ENCODE data around the gene COPS6.

Gene COPS6

DNA sequence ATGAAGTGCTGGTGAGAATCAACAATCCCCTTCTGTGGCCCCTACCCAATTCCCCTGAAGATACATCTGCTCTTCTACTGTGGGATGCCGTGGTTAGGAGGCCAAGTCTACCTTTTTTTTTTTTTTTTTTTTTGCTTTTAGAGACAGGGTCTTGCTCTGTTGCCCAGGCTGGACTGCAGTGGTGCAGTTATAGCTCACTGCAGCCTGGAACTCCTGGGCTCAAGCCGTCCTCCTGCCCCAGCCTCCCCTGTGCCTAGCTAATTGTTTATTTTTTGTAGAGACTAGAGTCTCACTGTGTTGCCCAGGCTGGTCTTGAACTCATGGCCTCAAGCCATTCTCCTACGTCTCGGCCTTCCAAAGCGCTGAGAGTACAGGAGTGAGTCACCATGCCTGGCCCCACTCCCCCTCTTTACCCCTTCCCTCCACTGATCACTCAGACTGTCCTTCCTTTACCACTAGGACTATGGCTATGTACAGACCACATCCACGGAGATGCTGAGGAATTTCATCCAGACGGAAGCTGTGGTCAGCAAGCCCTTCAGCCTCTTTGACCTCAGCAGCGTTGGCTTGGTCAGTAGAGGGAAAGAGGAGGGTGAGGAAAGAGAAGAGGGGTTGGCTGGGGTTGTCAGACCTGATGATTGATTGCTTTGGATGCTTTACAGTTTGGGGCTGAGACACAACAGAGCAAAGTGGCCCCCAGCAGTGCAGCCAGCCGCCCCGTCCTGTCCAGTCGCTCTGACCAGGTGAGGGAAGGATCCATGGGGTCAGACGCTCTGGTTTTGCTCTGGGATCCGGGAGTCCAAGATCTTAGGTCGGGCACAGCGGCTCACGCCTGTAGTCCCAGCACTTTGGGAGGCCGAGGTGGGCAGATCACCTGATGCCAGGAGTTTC, 14.4 kb downstream of the COPS6 start:
- DNase-seq, result no peak

DNA sequence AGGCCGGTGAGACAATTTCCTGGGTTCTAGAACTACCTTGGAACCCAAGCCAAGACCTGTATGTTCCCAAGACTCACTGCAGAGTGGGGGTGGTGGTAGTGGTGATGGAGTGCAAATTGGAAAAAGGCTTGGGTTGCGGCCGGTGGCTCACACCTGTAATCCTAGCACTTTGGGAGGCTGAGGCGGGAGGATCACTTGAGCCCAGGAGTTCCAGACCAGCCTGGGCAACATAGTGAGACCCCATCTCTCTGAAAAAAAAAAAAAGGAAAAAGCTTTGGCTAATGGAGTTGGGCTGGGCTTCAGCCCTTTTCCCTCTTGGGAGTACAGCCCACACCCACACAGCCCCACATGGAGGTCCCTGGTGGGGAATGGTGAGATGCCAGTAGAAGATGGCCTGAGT, 16.8 kb downstream of the COPS6 start:
- DNase-seq, result no peak

DNA sequence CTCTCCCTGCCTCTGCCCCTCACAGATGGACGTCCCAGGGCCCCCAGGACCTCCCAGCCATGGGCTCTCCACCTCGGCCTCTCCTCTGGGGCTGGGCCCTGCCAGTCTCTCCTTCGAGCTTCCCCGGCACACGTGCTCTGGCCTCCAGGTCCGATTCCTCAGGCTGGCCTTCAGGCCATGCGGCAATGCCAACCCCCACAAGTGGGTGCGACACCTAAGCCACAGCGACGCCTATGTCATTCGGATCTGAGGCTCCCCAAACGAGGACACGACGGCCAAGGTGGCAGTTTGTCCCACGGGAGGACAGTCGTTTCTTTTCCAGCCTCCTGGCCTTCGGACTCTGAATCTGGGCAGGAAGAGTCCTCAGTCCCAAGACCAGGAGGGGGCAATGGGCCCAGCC, 17.9 kb downstream of the COPS6 start:
- DNase-seq, result no peak

DNA sequence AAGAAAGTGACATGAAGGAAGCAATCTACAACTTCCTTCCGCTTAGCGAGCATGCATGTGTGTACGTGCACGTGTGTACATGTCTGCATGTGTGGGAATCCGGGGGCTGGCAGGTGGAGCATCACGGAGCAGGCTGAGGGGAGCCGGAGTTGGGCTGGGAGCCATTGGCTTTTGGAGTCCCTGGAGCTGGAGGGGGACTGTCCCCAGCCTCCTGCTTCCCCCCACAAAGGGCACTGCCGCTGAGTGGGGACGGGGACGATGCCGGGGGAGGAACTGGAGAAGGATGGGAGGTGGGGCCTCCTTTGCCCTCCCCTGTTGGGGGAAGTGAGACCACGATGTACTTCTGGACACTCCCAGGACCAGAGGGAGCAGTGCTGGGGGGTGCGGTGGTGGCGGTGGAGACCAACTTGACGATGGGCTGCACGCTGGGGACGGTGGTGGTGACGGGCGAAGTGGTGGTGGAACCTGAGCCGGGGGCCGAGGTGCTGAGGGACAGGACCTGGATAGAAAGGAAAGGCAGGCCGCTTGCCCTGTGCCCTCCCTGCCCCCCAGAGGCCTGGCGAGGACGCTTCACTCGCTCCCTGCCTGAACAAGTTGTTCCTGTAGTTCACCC, 18.5 kb downstream of the COPS6 start:
- DNase-seq, result no peak

DNA sequence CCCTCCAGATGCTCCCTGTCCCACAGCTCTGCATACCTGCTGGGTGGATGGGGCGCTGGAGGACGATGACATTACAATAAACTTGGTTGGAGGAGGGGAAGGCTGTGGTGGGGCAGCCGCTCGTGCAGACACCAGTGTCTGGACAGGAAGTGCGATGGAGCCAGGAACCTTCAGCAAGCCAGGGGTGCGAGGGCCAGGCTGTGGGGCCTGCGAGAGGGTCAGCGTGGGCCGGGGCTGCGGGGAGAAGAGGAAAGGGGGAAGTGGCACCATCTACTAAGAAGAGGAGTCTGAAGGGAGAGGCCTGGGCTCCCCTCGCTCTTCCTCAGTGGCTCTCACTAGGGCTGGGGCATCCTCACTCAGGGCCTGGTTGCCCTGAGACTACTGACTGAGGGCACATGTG, 19.1 kb downstream of the COPS6 start:
- no peak for DNase-seq

DNA sequence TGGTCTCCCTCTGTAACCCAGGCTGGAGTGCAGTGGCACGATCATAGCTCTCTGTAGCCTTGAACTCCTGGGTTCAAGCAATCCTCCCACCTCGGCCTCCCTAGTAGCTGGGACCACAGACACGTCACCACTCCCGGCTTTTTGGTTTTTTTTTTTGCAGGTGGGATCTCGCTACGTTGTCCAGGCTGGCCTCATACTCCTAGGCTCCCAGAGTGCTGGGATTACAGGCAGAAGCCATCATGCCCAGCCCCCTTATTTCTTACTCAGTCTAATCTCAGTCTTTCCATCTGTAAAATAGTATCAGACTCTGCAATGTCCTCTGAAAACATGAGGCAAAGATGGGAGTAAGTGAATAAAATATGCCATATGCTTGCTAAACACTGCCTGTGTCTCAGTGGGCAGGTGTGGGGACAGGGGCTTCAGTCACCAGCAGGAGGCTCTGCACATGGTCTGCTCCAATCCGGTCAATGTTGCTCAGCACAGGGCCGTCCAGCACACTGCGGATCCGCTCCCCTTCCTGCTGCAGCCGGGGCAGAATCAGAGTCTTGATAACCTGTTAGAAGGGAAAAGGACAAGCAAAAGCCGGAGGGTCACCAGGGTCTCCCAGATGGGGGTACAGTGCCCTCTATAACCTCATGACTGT, 20.9 kb downstream of the COPS6 start:
- DNase-seq, result no peak

DNA sequence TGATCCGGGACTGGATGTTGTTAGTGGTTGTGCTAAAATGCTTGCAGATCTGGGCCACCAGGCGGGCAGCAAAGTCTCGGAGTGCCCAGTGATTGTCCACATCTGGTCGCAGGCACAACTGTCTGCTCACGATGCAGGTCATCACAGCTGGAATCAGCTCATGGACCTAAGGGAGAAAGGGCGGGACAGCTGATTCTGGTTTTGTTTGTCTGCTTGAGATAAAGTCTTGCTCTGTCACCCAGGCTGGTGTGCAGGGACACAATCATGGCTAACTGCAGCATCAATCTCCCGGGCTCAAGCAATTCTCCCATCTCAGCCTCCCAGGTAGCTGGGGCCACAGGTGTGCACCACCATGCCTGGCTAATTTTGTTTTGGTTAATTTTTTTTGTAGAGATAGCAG, 22.4 kb downstream of the COPS6 start:
- DNase-seq, result no peak

DNA sequence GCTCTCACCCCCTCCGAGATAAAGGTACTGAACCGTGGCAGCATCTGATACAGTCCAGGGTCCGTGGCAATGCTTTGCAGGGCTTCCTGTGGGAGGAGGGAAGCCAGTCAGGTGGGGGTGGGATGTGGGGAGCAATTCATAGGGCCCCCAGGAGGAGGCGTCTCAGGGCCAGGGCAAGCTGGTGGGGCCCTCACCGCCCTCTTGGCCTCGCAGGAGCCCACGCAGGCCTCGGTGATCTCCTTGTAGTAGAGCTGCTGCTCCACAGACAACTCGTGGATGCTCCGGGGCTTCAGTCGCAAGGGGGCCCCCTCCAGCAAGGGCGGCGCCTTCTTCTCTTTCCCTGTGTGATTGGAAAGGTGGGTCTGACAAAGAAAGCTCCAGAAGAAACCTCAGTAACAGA, 23.1 kb downstream of the COPS6 start:
- no peak for DNase-seq

DNA sequence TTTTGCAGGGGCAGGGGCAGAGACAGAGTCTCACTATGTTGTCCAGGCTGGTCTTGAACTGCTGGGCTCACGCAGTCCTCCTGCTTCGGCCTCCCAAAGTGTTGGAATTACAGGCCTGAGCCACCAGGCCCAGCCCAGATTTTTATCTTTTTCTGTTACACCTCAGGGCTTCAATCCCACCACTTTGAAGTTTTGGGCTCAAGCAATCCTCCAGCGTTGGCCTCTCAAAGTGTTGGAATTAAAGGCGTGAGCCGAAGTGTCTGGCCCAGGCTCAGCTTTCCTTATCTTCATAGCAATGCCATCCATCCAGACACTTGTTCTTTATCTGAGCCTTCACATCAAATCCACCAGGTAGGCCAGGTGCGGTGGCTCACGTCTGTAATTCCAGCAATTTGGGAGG, 26.3 kb downstream of the COPS6 start:
- no peak for DNase-seq

DNA sequence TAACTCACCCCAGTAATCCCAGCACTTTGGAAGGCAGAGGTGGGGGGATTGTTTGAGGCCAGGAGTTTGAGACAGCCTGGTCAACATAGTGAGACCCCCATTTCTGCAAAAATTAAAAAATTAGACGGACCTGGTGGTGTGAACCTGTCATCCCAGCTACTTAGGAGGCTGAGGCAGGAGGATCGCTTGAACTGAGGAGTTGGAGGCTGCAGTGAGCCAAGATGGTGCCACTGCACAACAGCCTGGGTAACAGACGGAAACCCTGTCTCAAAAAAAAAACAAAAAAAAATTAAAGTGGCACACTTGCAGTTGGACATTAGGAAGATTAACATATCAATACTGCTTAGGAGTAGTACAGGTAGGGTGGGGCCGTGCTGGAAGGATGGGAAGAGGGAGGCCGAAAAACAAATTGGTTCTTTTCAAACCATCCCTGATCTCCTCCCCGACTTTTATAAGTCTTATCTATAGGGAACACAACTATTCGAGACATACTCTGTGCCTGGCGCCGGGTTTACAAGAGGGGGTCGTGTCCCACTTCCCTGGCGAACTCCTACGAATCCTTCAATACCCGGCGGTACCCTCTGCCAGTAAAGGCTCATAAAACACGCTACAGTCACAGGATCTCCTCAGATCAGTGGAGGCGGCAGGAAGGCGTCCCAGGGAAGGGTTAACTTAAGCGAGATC, 29.8 kb downstream of the COPS6 start:
- DNase-seq, result no peak

DNA sequence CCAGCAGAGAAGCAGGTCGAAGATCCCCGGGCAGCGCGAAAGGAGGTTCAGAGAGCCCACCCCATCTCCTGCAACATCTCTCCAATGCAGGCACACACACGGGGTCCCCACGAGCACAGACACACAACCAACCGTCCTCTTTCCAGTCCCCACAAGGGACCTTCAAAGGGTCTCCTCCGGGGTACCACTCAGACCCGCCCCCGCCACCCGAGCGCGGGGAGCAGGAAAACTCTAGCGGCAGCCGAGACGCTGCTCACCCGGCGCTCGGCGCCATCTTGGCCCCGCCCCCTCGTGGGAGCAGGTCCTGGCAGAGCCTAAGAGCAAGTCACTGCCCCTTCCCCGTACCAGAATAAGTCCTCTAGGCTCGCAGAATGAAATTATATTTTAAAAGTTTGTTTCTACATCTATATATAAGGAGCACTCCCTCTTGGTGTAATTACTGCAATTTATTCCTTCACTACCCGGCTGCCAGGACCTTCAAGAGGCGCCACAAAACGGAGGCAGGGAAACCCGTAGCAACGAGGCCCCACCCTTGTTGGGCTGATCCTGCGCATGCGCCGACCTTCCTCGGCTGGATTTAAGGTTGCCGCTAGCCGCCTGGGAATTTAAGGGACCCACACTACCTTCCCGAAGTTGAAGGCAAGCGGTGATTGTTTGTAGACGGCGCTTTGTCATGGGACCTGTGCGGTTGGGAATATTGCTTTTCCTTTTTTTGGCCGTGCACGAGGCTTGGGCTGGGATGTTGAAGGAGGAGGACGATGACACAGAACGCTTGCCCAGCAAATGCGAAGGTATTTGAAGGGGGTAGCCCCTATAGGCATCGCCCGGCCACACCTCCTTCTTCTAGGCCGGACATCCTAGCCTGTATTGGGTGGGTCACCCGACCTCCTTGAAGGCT, 30.6 kb downstream of the COPS6 start, which contains the start of the genes CNPY4 and TAF6:
TSS of gene CNPY4 (plus strand) at position 563 of the 898 bp plus-strand sequence. CDS start at position 674, 111 bp downstream.
TSS of gene TAF6 (minus strand) at position 287 of the 898 bp plus-strand sequence. CDS start 5,149 bp downstream, outside the sequence.
- peak; percentile 88 to 96 for DNase-seq

DNA sequence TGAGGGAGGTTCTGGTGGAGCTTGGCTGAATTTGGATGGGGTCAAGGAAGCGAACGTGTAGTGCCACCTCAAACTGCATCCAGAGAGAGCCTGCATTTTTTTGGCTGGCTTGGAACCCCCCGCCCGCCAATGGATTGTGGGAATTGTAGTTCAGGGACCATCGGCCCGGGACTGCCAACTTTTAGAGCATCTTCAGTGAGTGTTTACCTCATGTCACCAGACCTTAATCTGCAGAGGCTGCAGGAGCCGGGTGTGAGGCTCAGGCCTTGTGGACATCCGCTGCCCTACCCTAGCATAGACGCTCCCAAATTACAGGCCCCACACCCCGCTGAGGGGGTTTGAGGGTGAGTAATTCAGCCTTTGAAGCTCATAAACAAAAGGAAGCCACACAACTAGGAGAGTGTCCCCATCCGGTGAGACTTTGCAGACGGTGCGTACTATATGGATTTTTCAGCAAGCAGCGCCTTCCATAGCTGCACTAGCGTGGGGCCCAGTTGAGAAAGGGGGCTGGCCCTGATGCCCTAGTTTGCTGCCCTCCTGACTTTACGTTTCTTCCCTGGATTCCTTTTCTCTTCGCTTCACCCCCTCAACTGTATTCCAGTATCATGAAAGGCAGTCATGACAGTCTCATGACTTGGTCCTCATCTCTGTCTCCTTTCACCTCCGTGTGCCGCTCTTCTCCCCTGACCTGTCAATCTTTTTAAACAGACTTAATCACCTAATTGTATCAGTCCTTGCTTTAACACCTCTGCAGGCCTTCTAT, 31.4 kb downstream of the COPS6 start:
- DNase-seq, result peak in 1 of 2 donors; percentile 25

DNA sequence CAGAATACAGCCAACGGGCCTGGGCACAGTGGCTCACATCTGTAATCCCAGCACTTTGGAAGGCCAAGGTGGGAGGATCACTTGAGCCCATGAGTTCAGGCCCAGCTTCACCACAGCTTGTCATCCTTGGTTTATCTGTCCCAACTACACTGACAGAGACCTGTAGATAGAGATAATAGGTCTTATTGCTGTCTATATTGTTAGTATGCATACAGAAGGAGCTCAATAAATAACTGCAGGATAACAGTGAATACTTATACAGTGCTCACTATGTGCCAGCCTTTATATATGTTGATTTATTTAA, 31.9 kb downstream of the COPS6 start:
- no peak for DNase-seq

DNA sequence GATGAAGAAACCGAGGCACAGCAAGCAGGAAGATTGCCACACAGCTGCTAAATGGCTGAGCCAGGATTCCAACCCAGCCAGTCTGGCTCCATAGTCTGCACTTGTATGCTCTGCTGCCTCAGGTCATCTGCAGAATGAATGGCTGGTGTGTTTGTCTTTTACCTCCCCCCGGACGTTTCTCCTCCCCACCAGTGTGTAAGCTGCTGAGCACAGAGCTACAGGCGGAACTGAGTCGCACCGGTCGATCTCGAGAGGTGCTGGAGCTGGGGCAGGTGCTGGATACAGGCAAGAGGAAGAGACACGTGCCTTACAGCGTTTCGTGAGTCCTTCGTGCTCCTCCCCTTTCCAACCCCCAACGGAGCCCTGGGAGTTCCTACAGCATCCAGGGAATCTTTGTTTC, 33.3 kb downstream of the COPS6 start:
- no peak for DNase-seq

DNA sequence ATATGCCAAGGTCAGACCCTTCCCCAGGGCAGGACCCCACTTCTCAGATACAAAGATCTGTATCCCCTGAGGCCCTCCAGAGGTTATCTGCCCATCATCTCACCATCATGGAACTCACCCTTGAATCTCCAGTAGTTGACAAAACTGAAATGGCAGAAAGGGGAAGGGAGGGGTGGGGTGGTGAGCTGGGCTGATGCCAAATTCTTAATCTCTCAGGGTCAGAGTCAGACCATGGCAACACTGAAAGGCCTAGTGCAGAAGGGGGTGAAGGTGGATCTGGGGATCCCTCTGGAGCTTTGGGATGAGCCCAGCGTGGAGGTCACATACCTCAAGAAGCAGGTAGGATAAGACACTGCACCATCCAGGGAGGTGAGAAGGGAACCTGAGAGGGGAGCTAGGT, 33.8 kb downstream of the COPS6 start:
- no peak for DNase-seq

DNA sequence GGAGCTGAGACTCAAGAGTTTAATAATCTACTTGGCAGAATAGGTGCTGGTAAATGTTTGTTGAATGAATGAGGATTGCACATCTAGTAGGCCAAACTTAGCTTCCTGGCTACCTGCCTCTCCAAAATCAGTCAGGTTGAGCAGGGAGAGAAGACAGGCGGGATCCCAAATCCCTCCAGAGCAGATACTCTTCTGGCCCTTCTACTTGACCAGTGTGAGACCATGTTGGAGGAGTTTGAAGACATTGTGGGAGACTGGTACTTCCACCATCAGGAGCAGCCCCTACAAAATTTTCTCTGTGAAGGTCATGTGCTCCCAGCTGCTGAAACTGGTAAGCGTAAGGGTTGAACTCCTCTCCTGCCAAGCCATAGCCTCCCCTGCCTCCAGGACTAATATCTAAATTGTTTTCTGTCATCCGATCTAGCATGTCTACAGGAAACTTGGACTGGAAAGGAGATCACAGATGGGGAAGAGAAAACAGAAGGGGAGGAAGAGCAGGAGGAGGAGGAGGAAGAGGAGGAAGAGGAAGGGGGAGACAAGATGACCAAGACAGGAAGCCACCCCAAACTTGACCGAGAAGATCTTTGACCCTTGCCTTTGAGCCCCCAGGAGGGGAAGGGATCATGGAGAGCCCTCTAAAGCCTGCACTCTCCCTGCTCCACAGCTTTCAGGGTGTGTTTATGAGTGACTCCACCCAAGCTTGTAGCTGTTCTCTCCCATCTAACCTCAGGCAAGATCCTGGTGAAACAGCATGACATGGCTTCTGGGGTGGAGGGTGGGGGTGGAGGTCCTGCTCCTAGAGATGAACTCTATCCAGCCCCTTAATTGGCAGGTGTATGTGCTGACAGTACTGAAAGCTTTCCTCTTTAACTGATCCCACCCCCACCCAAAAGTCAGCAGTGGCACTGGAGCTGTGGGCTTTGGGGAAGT, 35.8 kb downstream of the COPS6 start:
- no peak for DNase-seq

DNA sequence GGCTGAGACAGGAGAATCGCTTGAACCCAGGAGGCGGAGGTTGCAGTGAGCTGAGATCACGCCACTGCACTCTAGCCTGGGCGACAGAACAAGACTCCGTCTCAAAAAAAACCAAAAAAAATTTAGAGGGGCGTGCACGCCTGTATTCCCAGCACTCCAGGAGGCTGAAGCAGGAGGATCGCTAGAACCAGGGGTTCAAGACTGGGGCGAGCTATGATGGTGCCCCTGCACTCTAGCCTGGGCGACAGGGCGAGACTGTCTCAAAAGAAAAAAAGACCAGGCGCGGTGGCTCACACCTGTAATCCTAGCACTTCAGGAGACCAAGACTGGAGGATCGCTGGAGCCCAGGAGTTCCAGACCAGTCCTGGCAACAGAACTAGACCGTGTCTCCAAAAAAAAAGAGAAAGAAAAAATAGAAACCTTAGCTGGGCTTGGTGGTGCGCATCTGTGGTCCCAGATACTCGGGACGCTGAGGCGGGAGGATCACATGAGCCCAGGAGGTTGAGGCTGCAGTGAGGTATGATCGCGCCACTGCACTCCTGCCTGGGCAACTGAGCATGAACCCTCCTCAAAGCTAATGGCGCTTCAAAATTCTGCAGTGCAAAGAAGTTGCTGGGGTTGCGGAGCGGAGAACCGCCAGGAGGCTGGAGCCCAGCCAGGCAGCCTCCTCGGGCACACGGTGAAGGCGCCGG, 37.6 kb downstream of the COPS6 start:
- no peak for DNase-seq

DNA sequence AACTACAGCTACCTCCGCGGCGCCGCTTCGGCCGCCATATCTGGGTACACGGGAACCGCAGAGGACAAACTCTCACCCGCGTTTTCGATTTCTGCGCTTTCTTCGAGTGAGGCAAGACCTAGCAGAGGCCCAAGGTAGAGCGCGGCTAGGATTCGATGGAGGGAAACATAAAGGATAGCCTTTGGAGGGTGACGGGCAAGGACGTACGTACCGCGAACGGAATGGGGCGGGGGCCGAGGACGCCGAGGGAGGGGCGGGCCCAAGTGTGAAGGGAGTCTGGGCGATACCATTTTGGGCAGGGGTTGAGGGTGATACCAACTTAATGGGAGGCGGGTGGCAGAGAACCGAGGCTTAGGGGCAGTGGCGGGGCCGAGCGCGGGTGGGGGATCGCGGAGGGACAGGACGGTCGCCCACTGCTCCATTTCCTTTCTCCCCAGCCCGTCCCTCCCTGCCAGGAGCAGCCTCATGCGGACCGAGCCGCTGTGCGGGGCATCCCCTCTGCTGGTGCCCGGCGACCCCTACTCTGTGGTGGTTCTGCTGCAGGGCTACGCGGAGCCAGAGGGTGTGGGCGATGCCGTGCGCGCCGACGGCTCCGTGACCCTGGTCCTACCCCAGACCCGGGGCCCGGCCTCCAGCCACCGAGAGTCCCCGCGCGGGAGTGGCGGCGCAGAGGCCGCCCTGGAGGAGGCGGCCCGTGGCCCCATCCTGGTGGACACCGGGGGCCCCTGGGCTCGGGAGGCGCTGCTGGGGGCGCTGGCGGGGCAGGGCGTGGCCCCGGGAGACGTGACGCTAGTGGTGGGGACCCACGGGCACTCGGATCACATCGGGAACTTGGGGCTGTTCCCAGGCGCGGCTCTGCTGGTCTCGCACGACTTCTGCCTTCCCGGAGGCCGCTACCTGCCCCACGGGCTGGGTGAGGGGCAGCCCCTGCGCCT, 38.4 kb downstream of the COPS6 start, which contains the start of gene MBLAC1:
TSS of gene MBLAC1 (plus strand) at position 37 of the 935 bp plus-strand sequence. CDS start at position 466, 429 bp downstream.
- peak; percentile 69 to 94 for DNase-seq
